Measurements from ENCODE around the gene AP1M1.
A peak's percentile ranks its signal among the peaks of the same experiment; 100 is the strongest.

The AP1M1 gene

DNA sequence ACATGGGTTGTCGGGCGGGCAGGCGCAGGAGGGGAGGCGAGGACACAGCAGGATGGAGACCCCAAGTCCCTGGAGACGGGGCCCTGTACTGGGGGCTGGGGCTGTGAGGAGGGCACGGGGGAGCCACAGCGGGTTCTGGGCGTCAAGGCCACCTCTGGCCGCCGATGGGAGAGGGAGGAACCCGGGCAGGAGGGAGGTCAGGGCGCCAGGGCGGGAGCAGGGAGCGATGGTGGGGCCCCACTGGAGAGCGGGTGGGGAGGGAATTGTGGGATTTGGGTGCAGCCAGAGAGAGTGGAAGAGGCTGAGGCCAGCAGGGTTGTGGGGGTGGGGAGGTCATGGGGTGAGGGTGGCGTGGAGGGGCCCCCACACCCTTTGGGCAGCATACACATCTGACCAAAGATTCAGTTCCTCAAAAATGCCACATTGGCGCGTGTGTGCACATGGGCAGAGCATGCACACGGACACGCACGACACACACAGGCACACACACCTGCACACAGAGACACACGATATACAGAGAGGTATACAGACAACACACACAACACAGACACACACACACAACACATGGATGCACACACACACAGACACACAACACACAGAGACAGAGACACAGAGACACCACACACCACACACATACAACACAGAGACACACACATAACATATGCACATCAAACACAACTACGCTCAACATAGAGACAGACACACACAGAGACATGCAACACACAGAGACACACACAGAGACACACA, 54.9 kb downstream of the AP1M1 start:
- H3K9me2 ChIP-seq (replicated peaks; ENCODE audit: insufficient read depth, low read length) = no peaks in the 10 kb centered on the region
- no peaks in the 10 kb centered on the region for H4K20me1 ChIP-seq (ENCODE audit: low read depth, low read length)
- no peaks in the 10 kb centered on the region for H3K9me3 ChIP-seq (ENCODE audit: insufficient read depth, low read length)
- no peak overlapping the region for H3K4me3 ChIP-seq (ENCODE audit: insufficient read depth, low read length, poor library complexity, severe bottlenecking)
- TF ChIP-seq, protein P1, sequence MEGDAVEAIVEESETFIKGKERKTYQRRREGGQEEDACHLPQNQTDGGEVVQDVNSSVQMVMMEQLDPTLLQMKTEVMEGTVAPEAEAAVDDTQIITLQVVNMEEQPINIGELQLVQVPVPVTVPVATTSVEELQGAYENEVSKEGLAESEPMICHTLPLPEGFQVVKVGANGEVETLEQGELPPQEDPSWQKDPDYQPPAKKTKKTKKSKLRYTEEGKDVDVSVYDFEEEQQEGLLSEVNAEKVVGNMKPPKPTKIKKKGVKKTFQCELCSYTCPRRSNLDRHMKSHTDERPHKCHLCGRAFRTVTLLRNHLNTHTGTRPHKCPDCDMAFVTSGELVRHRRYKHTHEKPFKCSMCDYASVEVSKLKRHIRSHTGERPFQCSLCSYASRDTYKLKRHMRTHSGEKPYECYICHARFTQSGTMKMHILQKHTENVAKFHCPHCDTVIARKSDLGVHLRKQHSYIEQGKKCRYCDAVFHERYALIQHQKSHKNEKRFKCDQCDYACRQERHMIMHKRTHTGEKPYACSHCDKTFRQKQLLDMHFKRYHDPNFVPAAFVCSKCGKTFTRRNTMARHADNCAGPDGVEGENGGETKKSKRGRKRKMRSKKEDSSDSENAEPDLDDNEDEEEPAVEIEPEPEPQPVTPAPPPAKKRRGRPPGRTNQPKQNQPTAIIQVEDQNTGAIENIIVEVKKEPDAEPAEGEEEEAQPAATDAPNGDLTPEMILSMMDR (IDR thresholded peaks at IDR 0.05; ENCODE audit: insufficient read depth, low read length, poor library complexity, severe bottlenecking) = no peak
- TF ChIP-seq EZH2phosphoT487 (conservative IDR thresholded peaks at IDR 0.05; ENCODE audit: low read length) = no peak
- H2AFZ ChIP-seq (ENCODE audit: low read depth, low read length, severe bottlenecking) = no peak overlapping the region
- H3K4me2 ChIP-seq (ENCODE audit: low read depth, low read length, poor library complexity, severe bottlenecking) = no peak overlapping the region
- H3K27ac ChIP-seq (ENCODE audit: low read depth, low read length) = no peak overlapping the region
- H3K79me2 ChIP-seq (ENCODE audit: insufficient read depth, low read length) = no peaks in the 10 kb centered on the region
- no peak overlapping the region for H3K9ac ChIP-seq (ENCODE audit: low read length)
- H3F3A ChIP-seq (ENCODE audit: insufficient read depth) = peaks cover 5% of the 10 kb centered on the region; the same call in 1 of the 2 replicates
- no peaks in the 10 kb centered on the region for H3K27me3 ChIP-seq (ENCODE audit: low read length)
- H3K36me3 ChIP-seq (ENCODE audit: low read length) = no peaks in the 10 kb centered on the region

DNA sequence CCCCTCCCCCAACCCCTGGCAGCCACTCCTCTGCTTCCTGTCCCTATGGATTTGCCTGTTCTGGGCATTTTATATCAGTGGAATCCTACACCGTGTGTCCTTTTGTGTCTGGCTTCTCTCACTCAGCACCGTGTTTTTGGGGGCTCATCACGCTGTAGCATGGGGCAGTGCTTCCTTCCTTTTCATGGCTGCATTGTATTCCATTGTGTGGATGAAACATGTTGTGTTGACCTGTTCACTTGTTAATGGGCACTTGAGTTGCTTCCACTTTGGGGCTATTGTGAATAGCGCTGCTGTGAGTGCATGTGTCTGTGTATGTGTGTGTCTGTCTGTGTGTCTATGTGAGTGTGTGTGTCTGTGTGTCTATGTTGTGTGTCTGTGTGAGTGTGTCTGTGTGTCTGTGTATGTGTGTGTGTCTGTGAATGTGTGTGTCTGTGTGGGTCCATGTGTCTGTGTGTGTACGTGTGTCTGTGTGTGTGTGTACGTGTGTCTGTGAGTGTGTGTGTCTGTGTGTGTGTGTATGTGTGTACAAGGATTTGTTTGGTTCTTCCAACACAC, 57.2 kb downstream of the AP1M1 start:
- Histone ChIP-seq H3K36me3 (ENCODE audit: low read length) (no peaks in the 10 kb centered on the region), H3K27me3 (ENCODE audit: low read length) (no peaks in the 10 kb centered on the region), H3F3A (ENCODE audit: insufficient read depth) (peaks cover 6% of the 10 kb centered on the region; the same call in 1 of the 2 replicates), H3K4me3 (ENCODE audit: insufficient read depth, low read length, poor library complexity, severe bottlenecking) (no peak overlapping the region), H3K9ac (ENCODE audit: low read length) (no peak overlapping the region), H3K4me2 (ENCODE audit: low read depth, low read length, poor library complexity, severe bottlenecking) (no peak overlapping the region), H4K20me1 (ENCODE audit: low read depth, low read length) (no peaks in the 10 kb centered on the region), H2AFZ (ENCODE audit: low read depth, low read length, severe bottlenecking) (no peak overlapping the region), H3K9me3 (ENCODE audit: insufficient read depth, low read length) (no peaks in the 10 kb centered on the region), H3K27ac (ENCODE audit: low read depth, low read length) (no peak overlapping the region), H3K79me2 (ENCODE audit: insufficient read depth, low read length) (no peaks in the 10 kb centered on the region), H3K9me2 (replicated peaks; ENCODE audit: insufficient read depth, low read length) (no peaks in the 10 kb centered on the region)
- TF ChIP-seq EZH2phosphoT487 (conservative IDR thresholded peaks at IDR 0.05; ENCODE audit: low read length) = no peak
- TF ChIP-seq, protein P1 (IDR thresholded peaks at IDR 0.05; ENCODE audit: insufficient read depth, low read length, poor library complexity, severe bottlenecking) = no peak

DNA sequence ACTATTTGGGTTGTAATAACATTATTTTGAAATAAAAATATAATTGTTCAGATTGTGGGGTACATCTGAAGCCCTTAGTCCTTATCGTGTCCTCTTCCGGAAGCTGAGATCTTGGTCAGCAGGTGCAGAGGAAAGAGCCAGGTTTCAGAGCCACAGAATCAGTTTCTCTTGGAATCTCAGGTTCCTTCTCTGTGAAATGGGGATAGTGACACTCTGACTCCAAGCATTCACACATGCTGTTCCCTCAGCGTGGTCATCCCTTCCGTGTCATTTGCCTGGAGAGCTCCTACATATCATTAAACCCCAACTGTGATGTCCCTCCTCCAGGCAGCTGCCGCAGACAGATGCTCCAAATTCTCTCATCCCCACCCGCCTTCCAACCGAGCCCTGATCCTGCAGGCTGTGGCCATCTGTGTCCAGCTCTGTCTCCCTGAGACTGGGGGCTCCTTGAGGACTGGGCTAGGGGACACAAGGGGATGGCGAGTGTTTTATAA, 59.8 kb downstream of the AP1M1 start:
- Histone ChIP-seq H3K9me2 (replicated peaks; ENCODE audit: insufficient read depth, low read length) (no peaks in the 10 kb centered on the region), H3K9me3 (ENCODE audit: insufficient read depth, low read length) (no peaks in the 10 kb centered on the region), H3F3A (ENCODE audit: insufficient read depth) (peaks cover 6% of the 10 kb centered on the region; the same call in 1 of the 2 replicates), H3K4me2 (ENCODE audit: low read depth, low read length, poor library complexity, severe bottlenecking) (peak overlapping the region; percentile 15), H3K79me2 (ENCODE audit: insufficient read depth, low read length) (no peaks in the 10 kb centered on the region), H3K27me3 (ENCODE audit: low read length) (no peaks in the 10 kb centered on the region), H4K20me1 (ENCODE audit: low read depth, low read length) (no peaks in the 10 kb centered on the region), H3K36me3 (ENCODE audit: low read length) (no peaks in the 10 kb centered on the region), H3K4me3 (ENCODE audit: insufficient read depth, low read length, poor library complexity, severe bottlenecking) (no peak overlapping the region), H3K9ac (ENCODE audit: low read length) (no peak overlapping the region), H2AFZ (ENCODE audit: low read depth, low read length, severe bottlenecking) (no peak overlapping the region), H3K27ac (ENCODE audit: low read depth, low read length) (no peak overlapping the region)
- TF ChIP-seq EZH2phosphoT487 (conservative IDR thresholded peaks at IDR 0.05; ENCODE audit: low read length) = no peak
- TF ChIP-seq, protein P1 (IDR thresholded peaks at IDR 0.05; ENCODE audit: insufficient read depth, low read length, poor library complexity, severe bottlenecking) = no peak

Data from SU-DHL-6 (cell line).